HepG2 (cell line): ENCODE measurements around the gene ATXN7L3. TPM values are rescaled to one million over a fixed set of nuclear protein-coding genes. Genes with fewer than 3 reads are reported as not detected.

Experiments used
- ATAC-seq: fragments of 200-7000 bp; cut with Tn5 transposase; 3 replicates; pipeline ENCODE4 v1.9.1; 2020; ENCODE audit warnings: mild to moderate bottlenecking, moderate library complexity
- BruUV-seq: library from RNA; stranded (reverse); fragments of 400-500 nt; replicated peaks from 2 replicates; lab custom pipeline; 2021; lab: Mats Ljungman, UMichigan
- CTCF ChIA-PET: fragments of 300-600 bp; formaldehyde crosslinking; extraction: SDS; loops from one replicate; lab custom pipeline; 2021; ENCODE audit warnings: low total read pairs, inconsistent platforms, low intra/inter-chr PET ratio; lab: Yijun Ruan, JAX
- POLR2A ChIA-PET: fragments of 350-600 bp; sonication (Branson Sonifier 250); formaldehyde crosslinking; loops from one replicate; lab custom pipeline; 2020; ENCODE audit warnings: antibody characterized with exemption, inconsistent platforms; lab: Yijun Ruan, JAX
- DNase-seq: peaks from one replicate; pipeline ENCODE4 v3.0.0-alpha.2; 2015; ENCODE audit warnings: low spot score
- FAIRE-seq: peaks from 3 replicates; lab custom pipeline; 2011; peaks lifted over from hg19 to GRCh38; lab: Jason Lieb, UNC
- H2AFZ ChIP-seq: one replicate; pipeline ENCODE4 v1.6.1; 2011; ENCODE audit warnings: low read length, inconsistent platforms
- H3K27ac ChIP-seq: fragments of 300-600 bp; 3 replicates; pipeline ENCODE4 v1.8.0; 2011; ENCODE audit warnings: mixed run types, mild to moderate bottlenecking, mixed read lengths, low read length, inconsistent platforms; ENCODE audit not compliant: insufficient read depth; ENCODE audit errors: extremely low read length
- H3K27me3 ChIP-seq, 2 experiments: fragments of 200-600 bp in 1 of 2; 2 replicates in 1 of 2; 3 replicates in 1 of 2; pipeline versions ENCODE4 v1.6.0 to v1.8.0; 2011; ENCODE audit warnings: low read length in 2 of 2, mild to moderate bottlenecking in 2 of 2, moderate library complexity in 2 of 2, inconsistent platforms in 1 of 2; ENCODE audit not compliant: insufficient read depth in 2 of 2, control insufficient read depth in 1 of 2
- H3K36me3 ChIP-seq, 2 experiments: fragments of 200-600 bp in 1 of 2; replicated peaks in 1 of 2; 2 replicates in 1 of 2; 3 replicates in 1 of 2; pipeline versions ENCODE4 v1.5.1 to v1.8.0; 2011; ENCODE audit warnings: low read length in 2 of 2, inconsistent platforms in 1 of 2; ENCODE audit not compliant: insufficient read depth in 2 of 2, control insufficient read depth in 1 of 2
- H3K4me1 ChIP-seq: 2 replicates; pipeline ENCODE4 v1.5.1; 2012; ENCODE audit warnings: low read length, inconsistent platforms; ENCODE audit not compliant: insufficient read depth
- H3K4me2 ChIP-seq: 2 replicates; pipeline ENCODE4 v1.6.0; 2011; ENCODE audit warnings: low read depth, low read length, inconsistent platforms
- H3K4me3 ChIP-seq, 3 experiments: fragments of 200-600 bp in 1 of 3; sonication (generic), shearing (Covaris generic) in 1 of 3; replicated peaks in 1 of 3; 2 replicates each; pipeline ENCODE4 v1.5.1; 2011 to 2016; ENCODE audit warnings: low read length in 3 of 3, inconsistent platforms in 2 of 3, low read depth in 2 of 3, mild to moderate bottlenecking in 2 of 3, control low read depth in 1 of 3, mixed read lengths in 1 of 3; ENCODE audit not compliant: insufficient read depth in 1 of 3
- H3K79me2 ChIP-seq: one replicate; pipeline ENCODE4 v1.6.1; 2011; ENCODE audit warnings: low read length, inconsistent platforms; ENCODE audit not compliant: insufficient read depth
- H3K9ac ChIP-seq: 2 replicates; pipeline ENCODE4 v1.6.0; 2011; ENCODE audit warnings: mild to moderate bottlenecking, low read depth, low read length, inconsistent platforms; ENCODE audit not compliant: insufficient read depth
- H3K9me3 ChIP-seq: 2 replicates; pipeline ENCODE4 v1.5.1; 2012; ENCODE audit warnings: mild to moderate bottlenecking, low read length
- H4K20me1 ChIP-seq: 2 replicates; pipeline ENCODE4 v1.6.0; 2011; ENCODE audit warnings: inconsistent platforms, mild to moderate bottlenecking, low read length, moderate library complexity; ENCODE audit not compliant: insufficient read depth
- GTF3A ChIP-seq: sonication (generic); formaldehyde crosslinking; conservative IDR thresholded peaks from 2 replicates; pipeline ENCODE4 v1.4.0; 2020; ENCODE audit warnings: mild to moderate bottlenecking, missing genetic modification reagents
- HNRNPLL ChIP-seq: fragments of 200-400 bp; formaldehyde crosslinking; IDR thresholded peaks from 2 replicates; pipeline ENCODE4 v1.6.1; 2017; ENCODE audit warnings: mild to moderate bottlenecking, low read depth, low read length; ENCODE audit not compliant: poor library complexity, severe bottlenecking
- MAFF ChIP-seq: IDR thresholded peaks from 2 replicates; pipeline ENCODE4 v1.6.1; 2011; ENCODE audit warnings: low read depth, low read length, improper control_type of control experiment
- MAFK ChIP-seq, 2 experiments: IDR thresholded peaks in 1 of 2; conservative IDR thresholded peaks in 1 of 2; 2 replicates each; pipeline ENCODE4 v1.6.1; 2011; ENCODE audit warnings: improper control_type of control experiment in 2 of 2, low read length in 2 of 2
- MYNN ChIP-seq: sonication (generic); formaldehyde crosslinking; IDR thresholded peaks from 2 replicates; pipeline ENCODE4 v1.4.0; 2020; ENCODE audit warnings: mild to moderate bottlenecking, low read depth, missing genetic modification reagents
- NFRKB ChIP-seq: fragments of 450-650 bp; IDR thresholded peaks from 2 replicates; pipeline ENCODE4 v1.6.1; 2017
- RBM39 ChIP-seq: fragments of 200-400 bp; formaldehyde crosslinking; IDR thresholded peaks from one replicate; pipeline ENCODE4 v1.6.1; 2018; ENCODE audit warnings: antibody characterized with exemption, mild to moderate bottlenecking, low read depth, low read length; ENCODE audit not compliant: poor library complexity, severe bottlenecking
- RXRB ChIP-seq: IDR thresholded peaks from 2 replicates; pipeline ENCODE4 v1.6.1; 2016; ENCODE audit warnings: borderline replicate concordance, missing genetic modification reagents, missing compliant biosample characterization
- ZNF121 ChIP-seq: sonication (generic); formaldehyde crosslinking; IDR thresholded peaks from 2 replicates; pipeline ENCODE4 v1.5.0; 2020; ENCODE audit warnings: mild to moderate bottlenecking, missing genetic modification reagents
- ZNF160 ChIP-seq: sonication (generic); formaldehyde crosslinking; IDR thresholded peaks from 2 replicates; pipeline ENCODE4 v1.8.0; 2022; ENCODE audit warnings: mild to moderate bottlenecking, inconsistent platforms, missing genetic modification reagents
- ZNF331 ChIP-seq: sonication (generic); formaldehyde crosslinking; IDR thresholded peaks from 2 replicates; pipeline ENCODE4 v1.4.0; 2020; ENCODE audit warnings: missing genetic modification reagents
- ZNF850 ChIP-seq: sonication (generic); formaldehyde crosslinking; conservative IDR thresholded peaks from 2 replicates; pipeline ENCODE4 v1.9.0; 2021; ENCODE audit warnings: mild to moderate bottlenecking, missing genetic modification reagents
- WGBS: methylation state at CpG from one replicate; pipeline ENCODE4 v1.1.6; 2017; ENCODE audit warnings: low lambda C conversion rate; 5-methylcytosine and 5-hydroxymethylcytosine counted together
- in situ Hi-C: cut with HindIII; loops from 2 replicates; pipeline ENCODE4 v1.10.0; 2017; ENCODE audit warnings: low pct_unique_long_range_greater_than_20kb; ENCODE audit not compliant: extremely low pct_ligation_motif_present
- intact Hi-C: fragments of 100-400 bp; cut with micrococcal nuclease; formaldehyde crosslinking; loops from one replicate; pipeline ENCODE4 v1.10.0; 2022; ENCODE audit not compliant: unreplicated experiment
- polyA plus RNA-seq, 8 experiments: library from polyadenylated mRNA; depleted of rRNA in 3 of 8; stranded (reverse) in 7 of 8; unstranded in 1 of 8; fragments of >200 nt; fragmentation: Illumina TruSeq in 4 of 8; extraction: Trizol in 4 of 8; gene quantifications; 2 replicates each; pipeline versions ENCODE4 v1.2.1 to v1.2.3, GENCODE V29; 2011 to 2016; ENCODE audit warnings: low read depth in 4 of 8, missing spikeins in 1 of 8, mixed read lengths in 1 of 8; ENCODE audit not compliant: insufficient read depth in 1 of 8
- total RNA-seq, 5 experiments: library from RNA; depleted of rRNA; stranded (reverse); fragments of >200 nt; fragmentation: Illumina TruSeq; extraction: Trizol; gene quantifications; 2 replicates each; pipeline ENCODE4 v1.2.3, GENCODE V29; 2016; ENCODE audit warnings: low read depth in 1 of 5
- TF ChIP-seq, protein P1 (sequence below): sonication (generic); formaldehyde crosslinking; IDR thresholded peaks from 2 replicates; pipeline ENCODE4 v1.5.1; 2020; ENCODE audit warnings: mild to moderate bottlenecking, moderate library complexity, missing genetic modification reagents
- TF ChIP-seq, protein P2 (sequence below): IDR thresholded peaks from 2 replicates; pipeline ENCODE4 v1.6.1; 2016; ENCODE audit warnings: low read depth
- TF ChIP-seq, protein P3 (sequence below): sonication (generic); formaldehyde crosslinking; IDR thresholded peaks from 2 replicates; pipeline ENCODE4 v1.4.0; 2020; ENCODE audit warnings: mild to moderate bottlenecking, missing genetic modification reagents

Gene ATXN7L3
- total and polyA plus RNA-seq, 2 of the 13 experiments (the other 11 are each of a cell fraction or from before 2014, with no cell fraction given): 44.5 to 59.1 TPM

- no peak for ATAC-seq
- POLR2A ChIA-PET: no interaction called here
Measured at GRCh38 chr17:44164476-44164875, 35.2 kb downstream of the ATXN7L3 start.

DNA sequence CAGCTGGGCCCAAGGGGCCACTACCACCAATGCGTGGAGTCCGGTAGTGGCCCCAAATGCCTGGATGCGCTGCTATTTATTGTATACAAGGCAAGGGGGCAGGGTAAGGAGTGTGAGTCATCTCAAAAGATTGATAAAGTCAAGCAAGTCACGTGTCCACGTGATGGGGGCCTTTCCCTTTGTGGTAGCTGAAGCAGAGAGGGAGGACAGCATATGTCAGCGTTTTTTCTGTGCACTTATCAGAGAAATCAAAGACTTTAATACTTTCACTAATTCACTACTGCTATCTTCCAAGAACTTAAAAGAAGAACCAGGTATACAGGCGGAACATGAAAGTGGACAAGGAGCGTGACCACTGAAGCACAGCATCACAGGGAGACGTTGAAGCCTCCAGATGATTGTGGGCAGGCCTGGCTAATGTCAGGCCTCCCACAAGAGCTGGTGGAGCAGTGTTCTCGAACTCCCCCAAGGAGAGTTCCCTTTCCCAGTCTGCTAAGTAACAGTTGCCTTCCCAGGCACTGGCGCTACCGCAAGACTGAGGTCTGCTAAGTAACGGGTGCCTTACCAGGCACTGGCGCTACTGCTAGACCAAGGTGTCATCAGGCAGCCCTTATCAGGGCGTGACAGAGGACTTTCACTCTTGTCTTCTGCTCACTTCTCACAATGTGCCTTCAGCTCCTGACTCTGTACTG is 40.0 kb downstream of the ATXN7L3 start:
- no peak for FAIRE-seq
- TF ChIP-seq, protein P1, sequence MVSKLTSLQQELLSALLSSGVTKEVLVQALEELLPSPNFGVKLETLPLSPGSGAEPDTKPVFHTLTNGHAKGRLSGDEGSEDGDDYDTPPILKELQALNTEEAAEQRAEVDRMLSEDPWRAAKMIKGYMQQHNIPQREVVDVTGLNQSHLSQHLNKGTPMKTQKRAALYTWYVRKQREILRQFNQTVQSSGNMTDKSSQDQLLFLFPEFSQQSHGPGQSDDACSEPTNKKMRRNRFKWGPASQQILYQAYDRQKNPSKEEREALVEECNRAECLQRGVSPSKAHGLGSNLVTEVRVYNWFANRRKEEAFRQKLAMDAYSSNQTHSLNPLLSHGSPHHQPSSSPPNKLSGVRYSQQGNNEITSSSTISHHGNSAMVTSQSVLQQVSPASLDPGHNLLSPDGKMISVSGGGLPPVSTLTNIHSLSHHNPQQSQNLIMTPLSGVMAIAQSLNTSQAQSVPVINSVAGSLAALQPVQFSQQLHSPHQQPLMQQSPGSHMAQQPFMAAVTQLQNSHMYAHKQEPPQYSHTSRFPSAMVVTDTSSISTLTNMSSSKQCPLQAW (CRISPR knock-in tag): no peak
- TF ChIP-seq ZNF331 (no peak), RXRB (CRISPR knock-in tag) (no peak), GTF3A (CRISPR knock-in tag) (no peak), MAFK (conservative IDR thresholded peaks at IDR 0.05 in 1 of 2, IDR thresholded peaks at IDR 0.05 in 1 of 2; ENCODE audit: low read length in 2 of 2) (peak; percentile 37 to 76; a peak in 3 of 4 replicates), ZNF160 (no peak), MAFF (peak; percentile 59)
- TF ChIP-seq, protein P2, sequence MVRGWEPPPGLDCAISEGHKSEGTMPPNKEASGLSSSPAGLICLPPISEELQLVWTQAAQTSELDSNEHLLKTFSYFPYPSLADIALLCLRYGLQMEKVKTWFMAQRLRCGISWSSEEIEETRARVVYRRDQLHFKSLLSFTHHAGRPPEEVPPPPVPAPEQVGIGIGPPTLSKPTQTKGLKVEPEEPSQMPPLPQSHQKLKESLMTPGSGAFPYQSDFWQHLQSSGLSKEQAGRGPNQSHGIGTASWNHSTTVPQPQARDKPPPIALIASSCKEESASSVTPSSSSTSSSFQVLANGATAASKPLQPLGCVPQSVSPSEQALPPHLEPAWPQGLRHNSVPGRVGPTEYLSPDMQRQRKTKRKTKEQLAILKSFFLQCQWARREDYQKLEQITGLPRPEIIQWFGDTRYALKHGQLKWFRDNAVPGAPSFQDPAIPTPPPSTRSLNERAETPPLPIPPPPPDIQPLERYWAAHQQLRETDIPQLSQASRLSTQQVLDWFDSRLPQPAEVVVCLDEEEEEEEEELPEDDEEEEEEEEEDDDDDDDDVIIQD (CRISPR knock-in tag): no peak
- TF ChIP-seq, protein P3, sequence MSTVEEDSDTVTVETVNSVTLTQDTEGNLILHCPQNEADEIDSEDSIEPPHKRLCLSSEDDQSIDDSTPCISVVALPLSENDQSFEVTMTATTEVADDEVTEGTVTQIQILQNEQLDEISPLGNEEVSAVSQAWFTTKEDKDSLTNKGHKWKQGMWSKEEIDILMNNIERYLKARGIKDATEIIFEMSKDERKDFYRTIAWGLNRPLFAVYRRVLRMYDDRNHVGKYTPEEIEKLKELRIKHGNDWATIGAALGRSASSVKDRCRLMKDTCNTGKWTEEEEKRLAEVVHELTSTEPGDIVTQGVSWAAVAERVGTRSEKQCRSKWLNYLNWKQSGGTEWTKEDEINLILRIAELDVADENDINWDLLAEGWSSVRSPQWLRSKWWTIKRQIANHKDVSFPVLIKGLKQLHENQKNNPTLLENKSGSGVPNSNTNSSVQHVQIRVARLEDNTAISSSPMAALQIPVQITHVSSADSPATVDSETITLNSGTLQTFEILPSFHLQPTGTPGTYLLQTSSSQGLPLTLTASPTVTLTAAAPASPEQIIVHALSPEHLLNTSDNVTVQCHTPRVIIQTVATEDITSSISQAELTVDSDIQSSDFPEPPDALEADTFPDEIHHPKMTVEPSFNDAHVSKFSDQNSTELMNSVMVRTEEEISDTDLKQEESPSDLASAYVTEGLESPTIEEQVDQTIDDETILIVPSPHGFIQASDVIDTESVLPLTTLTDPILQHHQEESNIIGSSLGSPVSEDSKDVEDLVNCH (CRISPR knock-in tag): no peak

More at GRCh38 chr17:44164476-44164875, 35.2 kb downstream of the ATXN7L3 start:
- no TSS peak for BruUV-seq
- FAIRE-seq (no peak), DNase-seq (no peak)
- Histone ChIP-seq H3K79me2 (no peaks in the 10 kb centered on the region), H3K9me3 (no peaks in the 10 kb centered on the region), H3K4me1 (peaks cover 13% of the 10 kb centered on the region), H3K36me3 (peaks cover 6 to 15% of the 10 kb centered on the region in 2 experiments), H3K27ac (no peak overlapping the region), H4K20me1 (no peaks in the 10 kb centered on the region), H3K9ac (no peak overlapping the region), H3K4me2 (no peak overlapping the region), H3K27me3 (no peaks in the 10 kb centered on the region), H3K4me3 (no peak overlapping the region), H2AFZ (no peak overlapping the region)
- TF ChIP-seq MAFF (peak; percentile 51), HNRNPLL (no peak), MAFK (conservative IDR thresholded peaks at IDR 0.05 in 1 of 2, IDR thresholded peaks at IDR 0.05 in 1 of 2; ENCODE audit: low read length in 2 of 2) (peak; percentile 75 to 78), ZNF850 (CRISPR knock-in tag) (no peak), NFRKB (no peak), ZNF121 (CRISPR knock-in tag) (no peak), RBM39 (no peak), MYNN (CRISPR knock-in tag) (no peak)
- 97% methylated on average over 1 of the region's 1 CpG for WGBS
- in situ Hi-C loops: no loop called here
- CTCF ChIA-PET: no interaction called here
- intact Hi-C loops: no loop called here

More for the DNA sequence above, 40.0 kb downstream of the ATXN7L3 start:
- WGBS: 95% methylated on average over 15 of the region's 15 CpGs
- Histone ChIP-seq H3K27ac (no peak overlapping the region), H2AFZ (no peak overlapping the region), H3K4me1 (peaks cover 9% of the 10 kb centered on the region), H3K4me3 (no peak overlapping the region), H4K20me1 (no peaks in the 10 kb centered on the region), H3K9ac (no peak overlapping the region), H3K4me2 (no peak overlapping the region), H3K79me2 (no peaks in the 10 kb centered on the region), H3K27me3 (no peaks in the 10 kb centered on the region), H3K9me3 (no peaks in the 10 kb centered on the region), H3K36me3 (peaks cover 12 to 31% of the 10 kb centered on the region in 2 experiments)
- BruUV-seq: no TSS peak
- ChIA-PET POLR2A (no interaction called here), CTCF (no interaction called here)
- DNase-seq: no peak
- intact Hi-C loops (no loop called here), in situ Hi-C loops (no loop called here)
- no peak for ATAC-seq
